Endothelial cell of umbilical vein (primary cell): ENCODE data around the gene TMEM178B. TPM values are rescaled to one million over a fixed set of nuclear protein-coding genes. Genes with fewer than 3 reads are reported as not detected.

Source experiments
- BruUV-seq: library from RNA; stranded (reverse); fragments of 400-500 nt; replicated peaks from 2 replicates; lab custom pipeline; 2021; lab: Mats Ljungman, UMichigan
- CTCF ChIA-PET: fragments of 300-600, 350-600 bp; sonication (Branson Sonifier 250); formaldehyde crosslinking; loops from one replicate; lab custom pipeline; 2021; ENCODE audit warnings: antibody characterized with exemption, inconsistent platforms; lab: Charles Lee
- POLR2A ChIA-PET: fragments of 300-600, 350-600 bp; sonication (Branson Sonifier 250); formaldehyde crosslinking; loops from one replicate; lab custom pipeline; 2021; ENCODE audit warnings: antibody characterized with exemption, inconsistent platforms; lab: Charles Lee
- DNase-seq: peaks from one replicate; pipeline ENCODE4 v3.0.0-alpha.2; 2011; ENCODE audit warnings: low read depth, low spot score
- FAIRE-seq: peaks from 2 replicates; lab custom pipeline; 2011; peaks lifted over from hg19 to GRCh38; lab: Jason Lieb, UNC
- H2AFZ ChIP-seq: 2 replicates; pipeline ENCODE4 v1.6.0; 2012; ENCODE audit warnings: low read depth, low read length, control low read depth, inconsistent platforms
- H3K27ac ChIP-seq: 2 replicates; pipeline ENCODE4 v1.5.1; 2011; ENCODE audit warnings: low read depth, mild to moderate bottlenecking, control low read depth, low read length, moderate library complexity; ENCODE audit not compliant: insufficient read depth
- H3K27me3 ChIP-seq, 2 experiments: 2 replicates each; pipeline versions ENCODE4 v1.6.0 to v1.6.1; 2011; ENCODE audit warnings: low read length in 2 of 2, mixed read lengths in 1 of 2; ENCODE audit not compliant: control insufficient read depth in 2 of 2, insufficient read depth in 2 of 2
- H3K36me3 ChIP-seq, 2 experiments: 2 replicates in 1 of 2; 3 replicates in 1 of 2; pipeline ENCODE4 v1.5.1; 2011; ENCODE audit warnings: low read length in 2 of 2, mild to moderate bottlenecking in 1 of 2, moderate library complexity in 1 of 2; ENCODE audit not compliant: control insufficient read depth in 2 of 2, insufficient read depth in 2 of 2; ENCODE audit errors: extremely low read depth in 1 of 2
- H3K4me1 ChIP-seq: 3 replicates; pipeline ENCODE4 v1.5.1; 2011; ENCODE audit warnings: mild to moderate bottlenecking, low read length; ENCODE audit not compliant: control insufficient read depth, insufficient read depth; ENCODE audit errors: extremely low read depth
- H3K4me2 ChIP-seq: 2 replicates; pipeline ENCODE4 v1.6.1; 2011; ENCODE audit warnings: low read length, control low read depth, mixed read lengths; ENCODE audit not compliant: insufficient read depth
- H3K4me3 ChIP-seq, 3 experiments: fragments of 200-600 bp in 1 of 3; sonication (generic), shearing (Covaris generic) in 1 of 3; replicated peaks in 1 of 3; 2 replicates each; pipeline ENCODE4 v1.5.1; 2011 to 2016; ENCODE audit warnings: control low read depth in 3 of 3, low read length in 3 of 3, mild to moderate bottlenecking in 2 of 3, inconsistent platforms in 1 of 3, low read depth in 1 of 3, moderate library complexity in 1 of 3; ENCODE audit not compliant: insufficient read depth in 1 of 3
- H3K79me2 ChIP-seq: 2 replicates; pipeline ENCODE4 v1.6.0; 2012; ENCODE audit warnings: low read length, inconsistent platforms; ENCODE audit not compliant: control insufficient read depth, insufficient read depth
- H3K9ac ChIP-seq: replicated peaks from 2 replicates; pipeline ENCODE3; 2011; ENCODE audit warnings: low read length, control low read depth; ENCODE audit not compliant: insufficient read depth; ENCODE audit errors: extremely low read depth
- H3K9me1 ChIP-seq: replicated peaks from 3 replicates; pipeline ENCODE4 v1.6.0; 2011; ENCODE audit warnings: mild to moderate bottlenecking, low read length; ENCODE audit not compliant: control insufficient read depth, insufficient read depth; ENCODE audit errors: extremely low read depth
- H3K9me3 ChIP-seq: replicated peaks from 2 replicates; pipeline ENCODE4 v1.5.1; 2012; ENCODE audit warnings: low read length, inconsistent platforms; ENCODE audit not compliant: control insufficient read depth, insufficient read depth
- H4K20me1 ChIP-seq: replicated peaks from 2 replicates; pipeline ENCODE3; 2011; ENCODE audit warnings: mild to moderate bottlenecking, low read length; ENCODE audit not compliant: control insufficient read depth, insufficient read depth; ENCODE audit errors: extremely low read depth
- CTCF ChIP-seq, 2 donors: IDR thresholded peaks; 1 replicate in 1 of 2; 2 replicates in 1 of 2; pipeline ENCODE4 v1.5.1; 2011; ENCODE audit warnings: low read length in 2 of 2, mild to moderate bottlenecking in 2 of 2, moderate library complexity in 2 of 2, control low read depth in 1 of 2, inconsistent platforms in 1 of 2, low read depth in 1 of 2; ENCODE audit not compliant: insufficient read depth in 1 of 2; ENCODE audit errors: extremely low read depth in 1 of 2
- EZH2 ChIP-seq: IDR thresholded peaks from 2 replicates; pipeline ENCODE4 v1.6.1; 2012; ENCODE audit warnings: borderline replicate concordance, low read depth, mild to moderate bottlenecking, moderate library complexity, low read length, inconsistent platforms; ENCODE audit not compliant: severe bottlenecking
- FOS ChIP-seq: IDR thresholded peaks from 2 replicates; pipeline ENCODE4 v1.6.1; 2011; ENCODE audit warnings: mild to moderate bottlenecking, low read length, moderate library complexity, borderline replicate concordance; ENCODE audit not compliant: insufficient read depth
- GATA2 ChIP-seq: IDR thresholded peaks from 2 replicates; pipeline ENCODE4 v1.7.0; 2011; ENCODE audit warnings: low read depth, mild to moderate bottlenecking, moderate library complexity, mixed read lengths, low read length; ENCODE audit not compliant: insufficient read length, insufficient read depth
- JUN ChIP-seq: IDR thresholded peaks from 2 replicates; pipeline ENCODE4 v1.6.1; 2011; ENCODE audit warnings: borderline replicate concordance, low read depth; ENCODE audit not compliant: insufficient read length, insufficient read depth
- MAX ChIP-seq: IDR thresholded peaks from 2 replicates; pipeline ENCODE4 v1.6.1; 2011; ENCODE audit not compliant: insufficient read depth, insufficient read length
- MYC ChIP-seq: IDR thresholded peaks from one replicate; pipeline ENCODE4 v1.6.1; 2011; ENCODE audit warnings: mild to moderate bottlenecking, low read depth, low read length
- POLR2A ChIP-seq: IDR thresholded peaks from 2 replicates; pipeline ENCODE4 v1.6.1; 2012; ENCODE audit warnings: low read depth, mild to moderate bottlenecking, control low read depth, low read length
- POLR2AphosphoS5 ChIP-seq: IDR thresholded peaks from 2 replicates; pipeline ENCODE4 v1.6.1; 2012; ENCODE audit warnings: low read depth, mild to moderate bottlenecking, control low read depth, low read length, moderate library complexity; ENCODE audit not compliant: insufficient read depth
- dilution Hi-C: fragments of 300-500 bp; cut with MboI; formaldehyde crosslinking; loops from one replicate; pipeline ENCODE4 v1.15.0; 2019; ENCODE audit warnings: low sequenced_read_pairs; ENCODE audit not compliant: extremely low pct_ligation_motif_present
- intact Hi-C: fragments of 100-400 bp; cut with micrococcal nuclease; formaldehyde crosslinking; loops from one replicate; pipeline ENCODE4 v1.10.0; 2022
- polyA plus RNA-seq, 4 experiments: library from polyadenylated mRNA; depleted of rRNA in 3 of 4; stranded (reverse) in 3 of 4; unstranded in 1 of 4; fragments of >200 nt; gene quantifications; 2 replicates each; pipeline versions ENCODE4 v1.2.1 to v1.2.3, GENCODE V29; 2011 to 2012; ENCODE audit warnings: missing spikeins in 1 of 4
- total RNA-seq: library from RNA; stranded (reverse); gene quantifications from 2 replicates; pipeline ENCODE4 v1.2.3, GENCODE V29; 2021

Gene TMEM178B
- total and polyA plus RNA-seq, 2 donors (not counting 3 experiments of a cell fraction or from before 2014, with no cell fraction given): not detected

DNA sequence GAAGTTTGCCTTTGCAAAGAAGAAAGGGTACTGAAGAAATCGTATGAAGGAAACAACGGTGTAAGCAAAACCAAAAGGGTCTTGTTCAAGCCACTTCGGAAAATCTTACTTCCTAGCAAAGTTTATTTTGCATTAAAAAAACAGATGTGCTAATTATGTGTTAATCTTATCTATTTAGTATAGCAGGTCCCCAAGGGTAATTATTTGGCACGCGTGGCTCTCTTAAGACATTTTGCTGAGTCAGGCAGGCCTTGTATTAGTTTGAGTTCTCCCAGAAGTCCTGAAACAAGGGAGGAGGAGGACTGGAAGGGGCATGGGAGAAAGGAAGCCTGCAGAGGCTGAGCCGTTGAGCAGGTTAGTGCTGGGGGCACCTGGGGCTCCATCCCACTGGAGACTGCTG is 44.9 kb downstream of the TMEM178B start:
- H3K9me1 ChIP-seq: no peaks in the 10 kb centered on the region
- H3K36me3 ChIP-seq: no peaks in the 10 kb centered on the region
- dilution Hi-C loops (no loop called here), intact Hi-C loops (no loop called here)
- no peak for FAIRE-seq
- no peaks in the 10 kb centered on the region for H3K79me2 ChIP-seq
- no peak overlapping the region for H3K9ac ChIP-seq
- H3K27ac ChIP-seq: no peak overlapping the region
- H3K4me2 ChIP-seq: no peak overlapping the region
- POLR2A ChIA-PET: no interaction called here
- no TSS peak for BruUV-seq
- H2AFZ ChIP-seq: no peak overlapping the region
- no peak for TF ChIP-seq MYC
- TF ChIP-seq POLR2A: no peak
- TF ChIP-seq FOS: no peak
- TF ChIP-seq JUN: no peak
- no peak for TF ChIP-seq CTCF (IDR thresholded peaks at IDR 0.05; ENCODE audit: extremely low read depth in 1 of 2, insufficient read depth in 1 of 2, low read depth in 1 of 2, low read length in 2 of 2)
- no peak for TF ChIP-seq GATA2
- TF ChIP-seq POLR2AphosphoS5: no peak
- no peak for TF ChIP-seq EZH2
- no peak for TF ChIP-seq MAX
- no peaks in the 10 kb centered on the region for H4K20me1 ChIP-seq
- CTCF ChIA-PET: no interaction called here
- DNase-seq: no peak
- no peak overlapping the region for H3K4me3 ChIP-seq
- H3K9me3 ChIP-seq: no peaks in the 10 kb centered on the region
- no peaks in the 10 kb centered on the region for H3K27me3 ChIP-seq
- H3K4me1 ChIP-seq: no peaks in the 10 kb centered on the region
